Karpas-422 (cell line): Measurements from ENCODE around the gene GRID2. TPM values are rescaled to one million over a fixed set of nuclear protein-coding genes. Genes with fewer than 3 reads are reported as not detected.

Experiments
- DNase-seq: peaks from one replicate; pipeline ENCODE4 v3.0.0-alpha.2; 2015
- H2AFZ ChIP-seq: fragments of 200-600 bp; sonication (generic); 2 replicates; pipeline ENCODE4 v1.6.1; 2014; ENCODE audit warnings: antibody characterized with exemption, low read length, mixed read lengths
- H3K27ac ChIP-seq: fragments of 200-600 bp; sonication (generic); 2 replicates; pipeline ENCODE4 v1.5.1; 2014; ENCODE audit warnings: mild to moderate bottlenecking, low read length, moderate library complexity
- H3K27me3 ChIP-seq: fragments of 200-600 bp; sonication (generic); 2 replicates; pipeline ENCODE4 v1.6.1; 2014; ENCODE audit warnings: low read length, mixed read lengths
- H3K36me3 ChIP-seq: fragments of 200-600 bp; sonication (generic); 2 replicates; pipeline ENCODE4 v1.6.1; 2014; ENCODE audit warnings: low read length, mixed read lengths; ENCODE audit not compliant: insufficient read depth
- H3K4me1 ChIP-seq: fragments of 200-600 bp; sonication (generic); 2 replicates; pipeline ENCODE4 v1.6.1; 2014; ENCODE audit warnings: mild to moderate bottlenecking, low read length, mixed read lengths
- H3K4me2 ChIP-seq: fragments of 200-600 bp; sonication (generic); 2 replicates; pipeline ENCODE4 v1.6.1; 2014; ENCODE audit warnings: low read length, low read depth, mild to moderate bottlenecking; ENCODE audit not compliant: poor library complexity, severe bottlenecking
- H3K4me3 ChIP-seq: fragments of 200-600 bp; sonication (generic); 2 replicates; pipeline ENCODE4 v1.5.1; 2014; ENCODE audit warnings: mild to moderate bottlenecking, antibody characterized with exemption, low read length, mixed read lengths
- H3K79me2 ChIP-seq: fragments of 200-600 bp; sonication (generic); 2 replicates; pipeline ENCODE4 v1.6.1; 2014; ENCODE audit warnings: mild to moderate bottlenecking, low read length, mixed read lengths
- H3K9ac ChIP-seq: fragments of 200-600 bp; sonication (generic); 2 replicates; pipeline ENCODE4 v1.6.0; 2014; ENCODE audit warnings: low read length
- H3K9me2 ChIP-seq: fragments of 200-600 bp; sonication (generic), shearing (Covaris generic); replicated peaks from 2 replicates; pipeline ENCODE4 v1.6.0; 2014; ENCODE audit warnings: mild to moderate bottlenecking, low read length, moderate library complexity; ENCODE audit not compliant: insufficient read depth
- H3K9me3 ChIP-seq: fragments of 300-700, 200-600 bp; sonication (generic); 2 replicates; pipeline ENCODE4 v1.6.1; 2014; ENCODE audit warnings: low read length, mixed read lengths
- H4K20me1 ChIP-seq: fragments of 200-600 bp; sonication (generic); 2 replicates; pipeline ENCODE4 v1.6.1; 2014; ENCODE audit warnings: mild to moderate bottlenecking, antibody characterized with exemption, low read length, low read depth; ENCODE audit not compliant: insufficient read depth
- total RNA-seq: library from RNA; depleted of rRNA; stranded (reverse); fragments of >200 nt; shearing (Covaris generic); gene quantifications from 2 replicates; pipeline ENCODE4 v1.2.3, GENCODE V29; 2014; ENCODE audit warnings: low replicate concordance

The GRID2 gene
- total RNA-seq, 1 experiment from 2014 or later, result not detected

GRCh38 chr4:93396272-93396671, 1092.5 kb downstream of the GRID2 start:
- no peak overlapping the region for H2AFZ ChIP-seq

GRCh38 chr4:93403571-93403970, 1099.8 kb downstream of the GRID2 start:
- Histone ChIP-seq H3K27ac (no peak overlapping the region), H2AFZ (no peak overlapping the region), H3K9ac (no peak overlapping the region), H3K9me2 (no peaks in the 10 kb centered on the region), H3K4me2 (no peak overlapping the region), H3K79me2 (no peaks in the 10 kb centered on the region), H3K36me3 (no peaks in the 10 kb centered on the region), H3K4me3 (no peak overlapping the region), H3K9me3 (peaks cover 3% of the 10 kb centered on the region), H4K20me1 (no peaks in the 10 kb centered on the region), H3K4me1 (no peaks in the 10 kb centered on the region), H3K27me3 (no peaks in the 10 kb centered on the region)
- no peak for DNase-seq

More at GRCh38 chr4:93396272-93396671, 1092.5 kb downstream of the GRID2 start:
- Histone ChIP-seq H3K4me3 (no peak overlapping the region), H3K9me2 (no peaks in the 10 kb centered on the region), H3K27ac (no peak overlapping the region), H3K9ac (no peak overlapping the region), H3K9me3 (peaks cover 3% of the 10 kb centered on the region), H3K4me2 (no peak overlapping the region), H3K79me2 (no peaks in the 10 kb centered on the region), H3K4me1 (no peaks in the 10 kb centered on the region), H4K20me1 (no peaks in the 10 kb centered on the region), H3K27me3 (no peaks in the 10 kb centered on the region), H3K36me3 (no peaks in the 10 kb centered on the region)
- DNase-seq, result no peak

- Histone ChIP-seq H3K9me2 (no peaks in the 10 kb centered on the region), H3K9me3 (0 out of 2 replicates have a peak, but pooled peaks cover 2% of the 10 kb centered on the region), H3K4me3 (no peak overlapping the region), H3K4me1 (no peaks in the 10 kb centered on the region), H3K9ac (no peak overlapping the region), H3K27me3 (no peaks in the 10 kb centered on the region), H3K79me2 (no peaks in the 10 kb centered on the region), H4K20me1 (no peaks in the 10 kb centered on the region), H3K36me3 (no peaks in the 10 kb centered on the region), H3K27ac (no peak overlapping the region), H2AFZ (no peak overlapping the region), H3K4me2 (no peak overlapping the region)
- no peak for DNase-seq
Measured at GRCh38 chr4:93407493-93408275, 1103.9 kb downstream of the GRID2 start.

GRCh38 chr4:93409035-93409434, 1105.3 kb downstream of the GRID2 start:
- Histone ChIP-seq H3K9ac (no peak overlapping the region), H3K79me2 (no peaks in the 10 kb centered on the region), H3K9me2 (no peaks in the 10 kb centered on the region), H3K36me3 (no peaks in the 10 kb centered on the region), H3K9me3 (0 out of 2 replicates have a peak, but pooled peaks cover 2% of the 10 kb centered on the region), H2AFZ (no peak overlapping the region), H3K4me1 (no peaks in the 10 kb centered on the region), H3K27me3 (no peaks in the 10 kb centered on the region), H3K4me3 (no peak overlapping the region), H4K20me1 (no peaks in the 10 kb centered on the region), H3K4me2 (no peak overlapping the region), H3K27ac (no peak overlapping the region)
- no peak for DNase-seq

- Histone ChIP-seq H3K4me1 (no peaks in the 10 kb centered on the region), H4K20me1 (no peaks in the 10 kb centered on the region), H3K36me3 (no peaks in the 10 kb centered on the region), H3K4me3 (no peak overlapping the region), H2AFZ (no peak overlapping the region), H3K4me2 (no peak overlapping the region), H3K9me3 (peaks cover 9% of the 10 kb centered on the region; the same call in 1 of the 2 replicates), H3K9me2 (no peaks in the 10 kb centered on the region), H3K9ac (no peak overlapping the region), H3K27me3 (no peaks in the 10 kb centered on the region), H3K27ac (no peak overlapping the region), H3K79me2 (no peaks in the 10 kb centered on the region)
- DNase-seq, result no peak
Measured at GRCh38 chr4:93414041-93414550, 1110.3 kb downstream of the GRID2 start.

GRCh38 chr4:93416344-93417128, 1112.8 kb downstream of the GRID2 start:
- no peak overlapping the region for H3K27ac ChIP-seq
- peaks cover 7% of the 10 kb centered on the region; the same call in 1 of the 2 replicates for H3K9me3 ChIP-seq
- no peak overlapping the region for H3K9ac ChIP-seq
- H3K9me2 ChIP-seq, result no peaks in the 10 kb centered on the region
- no peak for DNase-seq
- no peaks in the 10 kb centered on the region for H3K27me3 ChIP-seq
- no peak overlapping the region for H2AFZ ChIP-seq
- no peaks in the 10 kb centered on the region for H3K36me3 ChIP-seq
- H4K20me1 ChIP-seq, result no peaks in the 10 kb centered on the region
- no peak overlapping the region for H3K4me2 ChIP-seq
- H3K4me1 ChIP-seq, result no peaks in the 10 kb centered on the region
- H3K4me3 ChIP-seq, result no peak overlapping the region
- no peaks in the 10 kb centered on the region for H3K79me2 ChIP-seq

- no peak overlapping the region for H2AFZ ChIP-seq
- no peak overlapping the region for H3K9ac ChIP-seq
Measured at GRCh38 chr4:93431371-93431770, 1127.6 kb downstream of the GRID2 start.

DNA sequence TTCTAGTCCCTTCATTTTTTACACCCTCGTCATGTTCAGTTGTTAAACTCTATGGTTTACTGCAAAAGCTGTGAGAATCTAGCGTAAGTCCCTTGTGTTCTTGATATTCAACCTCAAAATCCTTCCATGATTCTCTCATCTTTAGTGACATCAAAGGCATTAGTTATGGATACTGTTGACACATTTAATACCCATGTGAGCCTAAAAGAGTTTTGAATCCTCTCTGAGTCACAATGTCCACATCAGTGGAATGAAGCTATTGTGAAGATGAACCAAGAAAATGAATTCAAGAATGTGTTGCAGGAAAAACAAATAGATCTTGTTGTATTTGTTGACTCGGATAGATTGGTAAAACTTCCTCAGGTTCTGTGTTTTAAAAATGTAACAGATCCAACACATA, 1130.1 kb downstream of the GRID2 start:
- no peak for DNase-seq
- Histone ChIP-seq H3K79me2 (no peaks in the 10 kb centered on the region), H2AFZ (no peak overlapping the region), H3K36me3 (no peaks in the 10 kb centered on the region), H4K20me1 (no peaks in the 10 kb centered on the region), H3K4me2 (no peak overlapping the region), H3K4me3 (no peak overlapping the region), H3K4me1 (no peaks in the 10 kb centered on the region), H3K9ac (no peak overlapping the region), H3K27ac (no peak overlapping the region), H3K9me2 (no peaks in the 10 kb centered on the region), H3K27me3 (no peaks in the 10 kb centered on the region), H3K9me3 (peaks cover 18% of the 10 kb centered on the region; the same call in 1 of the 2 replicates)

More at GRCh38 chr4:93431371-93431770, 1127.6 kb downstream of the GRID2 start:
- no peak for DNase-seq
- H3K4me3 ChIP-seq, result no peak overlapping the region
- no peaks in the 10 kb centered on the region for H4K20me1 ChIP-seq
- H3K36me3 ChIP-seq, result no peaks in the 10 kb centered on the region
- no peak overlapping the region for H3K27ac ChIP-seq
- H3K4me2 ChIP-seq, result no peak overlapping the region
- no peaks in the 10 kb centered on the region for H3K4me1 ChIP-seq
- H3K9me2 ChIP-seq, result no peaks in the 10 kb centered on the region
- peaks cover 18% of the 10 kb centered on the region; the same call in 1 of the 2 replicates for H3K9me3 ChIP-seq
- H3K27me3 ChIP-seq, result no peaks in the 10 kb centered on the region
- H3K79me2 ChIP-seq, result no peaks in the 10 kb centered on the region
